D721Med (cell line): Measurements from ENCODE around the gene PLD1.

Source experiments
- DNase-seq: peaks from one replicate; pipeline ENCODE4 v3.0.0; 2011; ENCODE audit warnings: low spot score; ENCODE audit not compliant: insufficient read length
- FAIRE-seq: peaks from 2 replicates; lab custom pipeline; 2011; peaks lifted over from hg19 to GRCh38; lab: Jason Lieb, UNC
- TF ChIP-seq, protein P1 (sequence below): IDR thresholded peaks from 2 replicates; pipeline ENCODE4 v1.5.1; 2012; ENCODE audit warnings: mild to moderate bottlenecking, control low read depth; ENCODE audit not compliant: insufficient read depth; ENCODE audit errors: missing control alignments

PLD1 gene

DNA sequence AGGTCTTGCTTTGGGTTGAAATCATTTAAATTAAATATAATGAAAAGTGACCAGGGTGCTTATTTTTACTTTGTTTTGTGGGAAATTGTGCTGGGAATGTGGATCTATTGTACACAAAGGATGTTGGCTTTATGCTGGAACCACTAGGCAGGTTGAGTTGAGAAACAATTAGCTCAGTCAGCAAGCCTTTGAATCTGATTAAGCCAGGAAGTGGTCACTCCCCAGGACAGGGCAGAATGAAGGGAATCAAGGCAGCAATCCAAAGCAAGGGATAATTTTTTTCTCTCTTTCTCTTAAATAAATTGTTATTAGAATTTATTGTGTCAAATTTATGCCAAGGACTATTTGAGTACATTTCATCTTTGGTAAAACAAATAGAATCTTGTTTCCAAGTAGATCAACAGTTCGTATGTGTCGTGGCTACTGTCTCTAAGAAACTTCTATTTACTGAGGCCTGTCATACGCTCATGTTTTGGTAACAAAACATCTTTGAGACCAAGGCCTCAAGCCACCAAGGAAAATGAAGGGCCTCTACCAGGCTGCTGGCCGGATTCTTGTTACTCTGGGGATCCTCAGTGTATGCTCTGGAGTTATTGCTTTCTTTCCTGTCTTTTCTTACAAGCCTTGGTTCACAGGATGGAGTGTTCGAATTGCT is 32.7 kb upstream of the PLD1 start, which contains the start of gene TMEM212:
Gene TMEM212, plus strand, starts transcription at position 486 of the 655 bp plus-strand sequence. Its CDS starts 35 bp downstream, at position 521.
- TF ChIP-seq, protein P1, sequence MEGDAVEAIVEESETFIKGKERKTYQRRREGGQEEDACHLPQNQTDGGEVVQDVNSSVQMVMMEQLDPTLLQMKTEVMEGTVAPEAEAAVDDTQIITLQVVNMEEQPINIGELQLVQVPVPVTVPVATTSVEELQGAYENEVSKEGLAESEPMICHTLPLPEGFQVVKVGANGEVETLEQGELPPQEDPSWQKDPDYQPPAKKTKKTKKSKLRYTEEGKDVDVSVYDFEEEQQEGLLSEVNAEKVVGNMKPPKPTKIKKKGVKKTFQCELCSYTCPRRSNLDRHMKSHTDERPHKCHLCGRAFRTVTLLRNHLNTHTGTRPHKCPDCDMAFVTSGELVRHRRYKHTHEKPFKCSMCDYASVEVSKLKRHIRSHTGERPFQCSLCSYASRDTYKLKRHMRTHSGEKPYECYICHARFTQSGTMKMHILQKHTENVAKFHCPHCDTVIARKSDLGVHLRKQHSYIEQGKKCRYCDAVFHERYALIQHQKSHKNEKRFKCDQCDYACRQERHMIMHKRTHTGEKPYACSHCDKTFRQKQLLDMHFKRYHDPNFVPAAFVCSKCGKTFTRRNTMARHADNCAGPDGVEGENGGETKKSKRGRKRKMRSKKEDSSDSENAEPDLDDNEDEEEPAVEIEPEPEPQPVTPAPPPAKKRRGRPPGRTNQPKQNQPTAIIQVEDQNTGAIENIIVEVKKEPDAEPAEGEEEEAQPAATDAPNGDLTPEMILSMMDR, result no peak
- DNase-seq, result no peak
- no peak for FAIRE-seq

GRCh38 chr3:171841620-171842000 is 31.3 kb upstream of the PLD1 start:
- DNase-seq (no peak), FAIRE-seq (no peak)
- TF ChIP-seq, protein P1, result no peak

DNA sequence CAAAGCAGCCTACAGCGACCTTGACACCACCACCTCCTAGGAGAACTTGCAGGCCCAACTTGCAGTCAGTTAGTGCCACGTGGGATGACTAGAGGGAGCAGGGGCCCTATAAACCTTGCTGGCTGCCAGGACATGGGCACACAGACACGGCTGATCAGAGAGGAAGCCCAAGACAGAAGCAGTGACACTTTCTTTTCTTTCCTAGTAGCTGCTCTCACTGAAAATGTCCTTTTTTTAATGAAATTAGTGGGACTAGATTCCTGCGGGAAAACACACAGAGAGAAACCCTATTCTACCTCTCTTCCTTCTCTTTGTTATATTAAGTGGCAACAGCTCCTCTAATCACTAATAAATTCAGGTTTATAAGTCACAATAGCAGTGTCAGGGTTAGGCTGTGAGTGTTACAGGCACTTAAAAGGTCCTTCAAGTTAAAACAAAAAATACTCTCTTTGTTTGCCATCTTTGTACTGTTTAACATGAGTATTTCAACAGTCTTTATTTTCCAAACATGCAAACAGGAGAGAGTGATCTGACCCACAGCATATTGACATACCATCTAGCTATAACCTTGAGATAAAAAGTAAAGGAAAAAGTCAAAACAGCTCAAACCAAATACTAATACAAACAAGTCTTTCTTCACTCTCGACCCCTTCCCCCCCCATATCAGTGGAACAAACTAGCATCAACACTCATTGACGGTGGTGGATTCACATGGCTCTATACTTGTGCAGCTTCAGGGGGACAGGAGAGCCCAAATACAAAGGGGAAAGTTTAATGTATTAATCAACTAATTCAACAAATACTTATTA is 30.7 kb upstream of the PLD1 start:
- DNase-seq (no peak), FAIRE-seq (no peak)
- TF ChIP-seq, protein P1, result no peak

DNA sequence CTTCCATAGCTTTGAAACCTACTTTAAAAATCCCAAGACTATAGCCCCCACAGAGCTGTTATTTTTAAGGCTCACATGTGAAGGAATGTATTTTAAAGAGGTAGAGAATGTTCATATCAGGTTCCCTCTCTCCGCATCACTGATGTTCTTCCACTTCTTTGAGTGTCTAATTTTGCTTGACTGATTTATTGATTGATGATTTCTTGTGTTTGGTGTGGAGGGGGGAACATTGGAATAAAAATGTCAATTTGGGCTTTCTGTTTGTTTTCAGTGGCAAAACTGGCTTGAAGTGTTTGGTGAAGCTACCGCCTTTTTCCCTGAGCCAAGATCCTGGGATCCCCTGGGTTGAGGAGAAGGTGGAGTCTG is 30.1 kb upstream of the PLD1 start:
- TF ChIP-seq, protein P1, result no peak
- DNase-seq (no peak), FAIRE-seq (no peak)

DNA sequence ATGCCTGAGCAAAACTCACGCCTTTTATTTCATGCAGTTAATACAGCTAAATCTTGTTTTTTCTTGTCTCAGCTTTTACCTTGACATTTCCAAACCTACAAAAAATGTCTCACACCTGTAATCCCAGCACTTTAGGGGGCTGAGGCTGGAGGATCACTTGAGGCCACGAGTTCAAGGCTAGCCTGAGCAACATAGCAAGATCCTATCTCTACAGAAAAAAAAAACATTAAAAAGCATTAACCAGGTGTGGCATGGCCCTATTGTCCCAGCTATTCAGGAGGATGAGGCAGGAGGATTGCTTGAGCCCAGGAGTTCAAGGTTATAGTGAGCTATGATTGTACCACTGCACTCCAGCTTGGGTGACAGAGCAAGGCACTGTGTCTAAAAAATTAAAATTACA is 29.0 kb upstream of the PLD1 start:
- no peak for DNase-seq
- no peak for FAIRE-seq
- TF ChIP-seq, protein P1, result no peak

- no peak for FAIRE-seq
- TF ChIP-seq, protein P1, result no peak
- no peak for DNase-seq
Measured at GRCh38 chr3:171838218-171838720, 28.0 kb upstream of the PLD1 start.
